ENCODE measurements around the gene ID2. TPM values are rescaled to one million over a fixed set of nuclear protein-coding genes. Genes with fewer than 3 reads are reported as not detected.

Gene ID2
- total RNA-seq, 1 experiment from 2014 or later = 112 TPM

- TF ChIP-seq POLR2AphosphoS5 (IDR thresholded peaks at IDR 0.05; ENCODE audit: low read depth, low read length) (no peak), CEBPB (IDR thresholded peaks at IDR 0.05; ENCODE audit: low read depth) (no peak), MAX (IDR thresholded peaks at IDR 0.05) (no peak), ATF3 (IDR thresholded peaks at IDR 0.05) (no peak), EZH2 (IDR thresholded peaks at IDR 0.05) (no peak), POLR2A (IDR thresholded peaks at IDR 0.05; ENCODE audit: borderline replicate concordance, extremely low read depth, insufficient read depth, insufficient read length) (no peak), CBX3 (IDR thresholded peaks at IDR 0.05; ENCODE audit: low read depth) (no peak), TCF7L2 (IDR thresholded peaks at IDR 0.05; ENCODE audit: borderline replicate concordance, extremely low read depth, insufficient read depth, insufficient read length) (no peak), JUND (IDR thresholded peaks at IDR 0.05) (no peak), REST (IDR thresholded peaks at IDR 0.05; ENCODE audit: low read depth) (no peak), YY1 (IDR thresholded peaks at IDR 0.05; ENCODE audit: extremely low read depth, insufficient replicate concordance, low read depth, low read length) (no peak), RAD21 (IDR thresholded peaks at IDR 0.05; ENCODE audit: low read depth) (no peak), ELF1 (IDR thresholded peaks at IDR 0.05; ENCODE audit: borderline replicate concordance, low read depth) (no peak), SIN3A (IDR thresholded peaks at IDR 0.05; ENCODE audit: low read depth) (no peak)
- no peaks in the 10 kb centered on the region for H3K27me3 ChIP-seq (ENCODE audit: insufficient read depth, low read length)
- ChIA-PET POLR2A (interaction anchor here (1.6 kb wide), 1 partner anchor 39 kb away, joined by 4 read pairs; no protein-coding TSS in a partner anchor), RAD21 (ENCODE audit: low non-redundant PET in 1 of 2, low total read pairs in 2 of 2, uncharacterized antibody in 2 of 2, unreplicated experiment in 2 of 2) (no interaction called here), CTCF (no interaction called here)
- no TSS peak for BruUV-seq (replicated peaks)
- H3K79me2 ChIP-seq (ENCODE audit: insufficient read depth, low read length) = no peaks in the 10 kb centered on the region
- no peaks in the 10 kb centered on the region for H3K9me3 ChIP-seq (ENCODE audit: control insufficient read depth in 1 of 2, insufficient read depth in 1 of 2, low read depth in 1 of 2, low read length in 2 of 2)
- peaks cover 10 to 21% of the 10 kb centered on the region in 2 experiments for H3K4me1 ChIP-seq (ENCODE audit: control insufficient read depth in 1 of 2, insufficient read depth in 2 of 2, low read length in 2 of 2)
- H3K4me2 ChIP-seq (ENCODE audit: low read length) = no peak overlapping the region
- H3K4me3 ChIP-seq (replicated peaks in 1 of 2; ENCODE audit: low read depth in 1 of 2, low read length in 2 of 2) = no peak overlapping the region
- H3K27ac ChIP-seq (ENCODE audit: low read depth, low read length) = no peak overlapping the region
- H3K36me3 ChIP-seq (ENCODE audit: control insufficient read depth in 1 of 2, insufficient read depth in 2 of 2, low read length in 2 of 2) = no peaks in the 10 kb centered on the region
- no peak overlapping the region for H2AFZ ChIP-seq (ENCODE audit: low read depth, low read length, poor library complexity, severe bottlenecking)
- intact Hi-C loops (cut with micrococcal nuclease) = no loop called here
- DNase-seq (ENCODE audit: low read depth, low spot score) (no peak), ATAC-seq (no peak)
- no peaks in the 10 kb centered on the region for H3K9me2 ChIP-seq (ENCODE audit: insufficient read depth)
- H3K9ac ChIP-seq (ENCODE audit: low read length) = no peak overlapping the region
- H4K20me1 ChIP-seq (ENCODE audit: insufficient read depth) = no peaks in the 10 kb centered on the region
Observed at GRCh38 chr2:8641301-8641965, 40.4 kb upstream of the ID2 start.
